ENCODE results near the gene SIDT2.

Gene SIDT2

GRCh38 chr11:117219455-117219854, 40.9 kb downstream of the SIDT2 start:
- TF ChIP-seq, protein P1, sequence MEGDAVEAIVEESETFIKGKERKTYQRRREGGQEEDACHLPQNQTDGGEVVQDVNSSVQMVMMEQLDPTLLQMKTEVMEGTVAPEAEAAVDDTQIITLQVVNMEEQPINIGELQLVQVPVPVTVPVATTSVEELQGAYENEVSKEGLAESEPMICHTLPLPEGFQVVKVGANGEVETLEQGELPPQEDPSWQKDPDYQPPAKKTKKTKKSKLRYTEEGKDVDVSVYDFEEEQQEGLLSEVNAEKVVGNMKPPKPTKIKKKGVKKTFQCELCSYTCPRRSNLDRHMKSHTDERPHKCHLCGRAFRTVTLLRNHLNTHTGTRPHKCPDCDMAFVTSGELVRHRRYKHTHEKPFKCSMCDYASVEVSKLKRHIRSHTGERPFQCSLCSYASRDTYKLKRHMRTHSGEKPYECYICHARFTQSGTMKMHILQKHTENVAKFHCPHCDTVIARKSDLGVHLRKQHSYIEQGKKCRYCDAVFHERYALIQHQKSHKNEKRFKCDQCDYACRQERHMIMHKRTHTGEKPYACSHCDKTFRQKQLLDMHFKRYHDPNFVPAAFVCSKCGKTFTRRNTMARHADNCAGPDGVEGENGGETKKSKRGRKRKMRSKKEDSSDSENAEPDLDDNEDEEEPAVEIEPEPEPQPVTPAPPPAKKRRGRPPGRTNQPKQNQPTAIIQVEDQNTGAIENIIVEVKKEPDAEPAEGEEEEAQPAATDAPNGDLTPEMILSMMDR (IDR thresholded peaks at IDR 0.05; ENCODE audit: low read depth, low read length) = no peak
- H3K4me3 ChIP-seq (ENCODE audit: low read depth, low read length) = no peak overlapping the region

- TF ChIP-seq, protein P1 (IDR thresholded peaks at IDR 0.05; ENCODE audit: low read depth, low read length) = no peak
- H3K4me3 ChIP-seq (ENCODE audit: low read depth, low read length) = no peak overlapping the region
Measured at GRCh38 chr11:117219995-117220394, 41.5 kb downstream of the SIDT2 start.

GRCh38 chr11:117220568-117220967, 42.0 kb downstream of the SIDT2 start:
- TF ChIP-seq, protein P1 (IDR thresholded peaks at IDR 0.05; ENCODE audit: low read depth, low read length) = no peak
- H3K4me3 ChIP-seq (ENCODE audit: low read depth, low read length) = no peak overlapping the region

DNA sequence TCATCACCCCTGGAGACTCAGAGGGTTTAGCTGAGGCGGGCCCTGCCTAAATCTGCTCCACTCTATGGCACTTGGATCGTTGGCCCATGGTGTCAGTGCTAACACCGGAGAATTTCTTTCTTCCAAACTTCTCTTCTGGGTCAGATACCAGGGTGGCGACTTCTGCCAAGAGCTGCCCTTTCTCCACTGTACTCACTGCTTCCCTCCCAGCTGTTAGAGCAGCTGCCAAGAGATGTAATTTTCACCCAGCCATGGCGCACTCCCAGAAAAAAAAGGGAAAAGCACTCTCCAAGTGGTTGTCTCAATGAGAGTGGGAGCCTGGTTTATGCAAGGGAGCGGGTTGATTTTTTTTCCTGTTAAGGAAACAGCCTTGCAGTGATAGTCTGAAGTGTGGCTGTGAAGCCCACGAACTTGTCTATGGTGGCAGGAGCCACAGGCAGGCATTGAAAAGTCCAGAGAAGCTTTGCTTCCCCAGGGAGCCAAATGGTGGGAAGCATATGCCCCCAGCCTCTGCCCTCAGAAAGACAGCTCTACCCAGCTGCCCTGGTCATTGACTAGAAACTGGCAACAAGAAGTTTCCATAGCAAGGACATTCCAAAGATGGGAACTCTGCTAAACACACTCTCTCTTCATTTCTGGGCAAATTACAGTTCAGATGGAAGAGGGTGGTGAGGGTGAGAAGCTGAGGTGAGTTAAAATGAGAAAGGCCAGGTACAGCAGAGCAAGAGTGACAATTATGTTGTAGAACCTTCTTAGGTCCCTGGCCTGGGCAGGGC, 42.6 kb downstream of the SIDT2 start:
- TF ChIP-seq, protein P1 (IDR thresholded peaks at IDR 0.05; ENCODE audit: low read depth, low read length) = no peak
- no peak overlapping the region for H3K4me3 ChIP-seq (ENCODE audit: low read depth, low read length)

DNA sequence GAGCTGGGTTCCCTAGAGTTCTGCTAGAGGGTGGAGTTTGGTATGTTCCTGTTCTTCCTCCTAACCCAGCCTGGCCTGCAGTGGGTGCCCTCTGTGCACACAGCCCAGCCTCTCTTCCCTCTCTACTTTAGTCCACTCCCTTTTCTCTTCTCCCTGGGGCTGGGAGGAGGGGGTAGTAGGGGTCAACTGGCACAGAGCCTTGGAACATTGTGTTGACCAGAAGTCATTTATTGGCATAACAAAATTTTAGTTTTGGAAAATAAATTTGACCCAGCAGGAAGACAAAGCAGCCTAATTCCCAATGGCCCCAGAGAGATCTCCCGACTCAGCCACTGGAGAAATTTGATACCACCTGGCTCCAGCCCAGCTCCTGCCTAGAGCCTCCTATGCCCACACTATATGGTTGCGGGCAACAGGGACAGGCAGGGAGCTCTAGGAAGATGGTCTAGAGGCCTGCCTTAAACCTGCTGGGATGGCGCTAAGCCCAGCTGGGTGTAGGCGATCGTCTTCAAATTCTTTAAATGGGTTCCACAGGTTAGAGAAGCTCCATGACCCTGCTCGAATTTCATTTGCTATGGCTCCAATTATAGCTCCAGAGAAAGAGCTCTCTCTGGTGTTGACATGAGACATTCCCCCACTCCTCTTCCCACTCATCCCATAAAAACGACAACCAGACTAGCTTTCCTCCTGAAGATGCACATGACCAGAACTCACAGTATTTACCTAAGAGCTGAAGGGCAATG, 43.4 kb downstream of the SIDT2 start:
- TF ChIP-seq, protein P1 (IDR thresholded peaks at IDR 0.05; ENCODE audit: low read depth, low read length) = no peak
- H3K4me3 ChIP-seq (ENCODE audit: low read depth, low read length) = no peak overlapping the region

GRCh38 chr11:117222991-117223740, 44.6 kb downstream of the SIDT2 start:
- TF ChIP-seq, protein P1 (IDR thresholded peaks at IDR 0.05; ENCODE audit: low read depth, low read length) = no peak
- no peak overlapping the region for H3K4me3 ChIP-seq (ENCODE audit: low read depth, low read length)
